HepG2 (cell line): ENCODE results near the gene RABL6. TPM values are rescaled to one million over a fixed set of nuclear protein-coding genes. Genes with fewer than 3 reads are reported as not detected.

Experiments used
- CEBPG ChIP-seq: IDR thresholded peaks from 2 replicates; pipeline ENCODE4 v1.6.1; 2016
- FOSL1 ChIP-seq: sonication (generic); formaldehyde crosslinking; IDR thresholded peaks from 2 replicates; pipeline ENCODE4 v1.9.0; 2021; ENCODE audit warnings: missing genetic modification reagents, borderline replicate concordance
- GTF2F1 ChIP-seq: fragments of 150-350 bp; IDR thresholded peaks from 2 replicates; pipeline ENCODE4 v1.6.1; 2014; ENCODE audit warnings: low read length
- HMG20A ChIP-seq: IDR thresholded peaks from 2 replicates; pipeline ENCODE4 v1.6.1; 2016; ENCODE audit warnings: borderline replicate concordance
- HNF1B ChIP-seq: sonication (generic); formaldehyde crosslinking; IDR thresholded peaks from 2 replicates; pipeline ENCODE4 v1.5.1; 2020; ENCODE audit warnings: mild to moderate bottlenecking, moderate library complexity, missing genetic modification reagents
- KAT7 ChIP-seq: IDR thresholded peaks from 2 replicates; pipeline ENCODE4 v1.6.1; 2018; ENCODE audit warnings: borderline replicate concordance, missing compliant biosample characterization
- KLF9 ChIP-seq: IDR thresholded peaks from 2 replicates; pipeline ENCODE4 v1.6.1; 2016; ENCODE audit warnings: low read depth
- POLR2AphosphoS5 ChIP-seq: IDR thresholded peaks from 2 replicates; pipeline ENCODE4 v1.6.1; 2012; ENCODE audit warnings: low read depth, low read length
- POLR2G ChIP-seq: fragments of 200-400 bp; formaldehyde crosslinking; IDR thresholded peaks from 2 replicates; pipeline ENCODE4 v1.6.1; 2018; ENCODE audit warnings: mild to moderate bottlenecking, low read depth, low read length, moderate library complexity
- PPARG ChIP-seq: conservative IDR thresholded peaks from 2 replicates; pipeline ENCODE4 v1.6.1; 2016; ENCODE audit warnings: missing biosample characterization, missing genetic modification reagents
- TRIM22 ChIP-seq: fragments of 450-650 bp; IDR thresholded peaks from 2 replicates; pipeline ENCODE4 v1.6.1; 2017
- ZBTB39 ChIP-seq: sonication (generic); formaldehyde crosslinking; IDR thresholded peaks from 2 replicates; pipeline ENCODE4 v1.5.0; 2020; ENCODE audit warnings: missing genetic modification reagents
- ZBTB44 ChIP-seq: sonication (generic); formaldehyde crosslinking; IDR thresholded peaks from 2 replicates; pipeline ENCODE4 v1.4.0; 2020; ENCODE audit warnings: missing genetic modification reagents
- ZNF20 ChIP-seq: sonication (generic); formaldehyde crosslinking; IDR thresholded peaks from 2 replicates; pipeline ENCODE4 v1.4.0; 2020; ENCODE audit warnings: mild to moderate bottlenecking, moderate library complexity, missing genetic modification reagents
- ZNF512 ChIP-seq: sonication (generic); formaldehyde crosslinking; IDR thresholded peaks from 2 replicates; pipeline ENCODE4 v1.4.0; 2020; ENCODE audit warnings: mild to moderate bottlenecking, missing genetic modification reagents
- ZNF563 ChIP-seq: sonication (generic); formaldehyde crosslinking; IDR thresholded peaks from 2 replicates; pipeline ENCODE4 v1.8.0; 2022; ENCODE audit warnings: mild to moderate bottlenecking, moderate library complexity, missing genetic modification reagents
- ZNF619 ChIP-seq: sonication (generic); formaldehyde crosslinking; IDR thresholded peaks from 2 replicates; pipeline ENCODE4 v1.4.0; 2020; ENCODE audit warnings: mild to moderate bottlenecking, missing genetic modification reagents
- ZNF784 ChIP-seq: sonication (generic); formaldehyde crosslinking; IDR thresholded peaks from 2 replicates; pipeline ENCODE4 v1.5.1; 2020; ENCODE audit warnings: missing genetic modification reagents, mild to moderate bottlenecking, borderline replicate concordance
- polyA plus RNA-seq, 8 experiments: library from polyadenylated mRNA; depleted of rRNA in 3 of 8; stranded (reverse) in 7 of 8; unstranded in 1 of 8; fragments of >200 nt; fragmentation: Illumina TruSeq in 4 of 8; extraction: Trizol in 4 of 8; gene quantifications; 2 replicates each; pipeline versions ENCODE4 v1.2.1 to v1.2.3, GENCODE V29; 2011 to 2016; ENCODE audit warnings: low read depth in 4 of 8, missing spikeins in 1 of 8, mixed read lengths in 1 of 8; ENCODE audit not compliant: insufficient read depth in 1 of 8
- total RNA-seq, 5 experiments: library from RNA; depleted of rRNA; stranded (reverse); fragments of >200 nt; fragmentation: Illumina TruSeq; extraction: Trizol; gene quantifications; 2 replicates each; pipeline ENCODE4 v1.2.3, GENCODE V29; 2016; ENCODE audit warnings: low read depth in 1 of 5

RABL6 gene
- total and polyA plus RNA-seq, 2 of the 13 experiments (the other 11 are each of a cell fraction or from before 2014, with no cell fraction given), result 81.5 to 125 TPM

GRCh38 chr9:136882109-136882946 lies 74.6 kb downstream of the RABL6 start (continued):
- TF ChIP-seq ZBTB39 (CRISPR knock-in tag) (no peak), HMG20A (peak; percentile 58; the same call in 1 of the 2 replicates), ZNF20 (CRISPR knock-in tag) (no peak), PPARG (CRISPR knock-in tag) (peak; percentile 57), KLF9 (CRISPR knock-in tag) (0 out of 2 replicates have a peak, but pooled peaks have one; percentile 28), GTF2F1 (no peak), CEBPG (CRISPR knock-in tag) (peak; percentile 97), ZNF512 (no peak), KAT7 (CRISPR knock-in tag) (peak; percentile 72; the same call in 1 of the 2 replicates), POLR2AphosphoS5 (peak; percentile 37; the same call in 1 of the 2 replicates), ZBTB44 (0 out of 2 replicates have a peak, but pooled peaks have one; percentile 64), ZNF784 (CRISPR knock-in tag) (0 out of 2 replicates have a peak, but pooled peaks have one; percentile 16), ZNF619 (CRISPR knock-in tag) (no peak), HNF1B (CRISPR knock-in tag) (peak; percentile 91), POLR2G (peak; percentile 25; the same call in 1 of the 2 replicates), FOSL1 (CRISPR knock-in tag) (peak; percentile 75), TRIM22 (no peak), ZNF563 (CRISPR knock-in tag) (peak; percentile 4)
